NCI-H524 treated with DMSO at 0.1 percent for 48 hours (cell line): ENCODE measurements around the gene HRK.
A peak's percentile ranks its signal among the peaks of the same experiment; 100 is the strongest.

ENCODE experiments used
- DNase-seq: peaks from one replicate; lab custom pipeline; 2025; lab: John Stamatoyannopoulos, UW

HRK gene

GRCh38 chr12:116898669-116899068 is 17.4 kb upstream of the HRK start:
- no peak for DNase-seq

- no peak for DNase-seq
These were observed 16.2 kb upstream of the HRK start for GRCh38 chr12:116897476-116897875.

GRCh38 chr12:116896411-116896924 is 15.2 kb upstream of the HRK start:
- DNase-seq: no peak

- DNase-seq: no peak
These were observed 13.7 kb upstream of the HRK start for GRCh38 chr12:116894913-116895312.

- DNase-seq: no peak
These were observed 11.3 kb upstream of the HRK start for GRCh38 chr12:116892349-116893140.

- no peak for DNase-seq
These were observed 9.8 kb upstream of the HRK start for GRCh38 chr12:116891019-116891418.

- no peak for DNase-seq
These were observed 9.1 kb upstream of the HRK start for GRCh38 chr12:116890330-116890729.

GRCh38 chr12:116887897-116888296 is 6.7 kb upstream of the HRK start:
- no peak for DNase-seq

GRCh38 chr12:116887244-116887643 is 6.0 kb upstream of the HRK start:
- DNase-seq: no peak

- DNase-seq: no peak
These were observed 4.2 kb upstream of the HRK start for GRCh38 chr12:116885491-116885890.

- no peak for DNase-seq
These were observed 3.6 kb upstream of the HRK start for GRCh38 chr12:116884871-116885270.

- DNase-seq: no peak
These were observed 1.5 kb upstream of the HRK start for GRCh38 chr12:116882742-116883141.

- no peak for DNase-seq
These were observed 751 bp upstream of the HRK start for GRCh38 chr12:116881877-116882507.

- DNase-seq: no peak
These were observed 370 bp downstream of the HRK start for GRCh38 chr12:116880817-116881324.

GRCh38 chr12:116880213-116880816 is 926 bp downstream of the HRK start:
- DNase-seq: no peak

GRCh38 chr12:116879509-116880212 is 1.6 kb downstream of the HRK start:
- no peak for DNase-seq

- no peak for DNase-seq
These were observed 2.4 kb downstream of the HRK start for GRCh38 chr12:116878567-116879508.

GRCh38 chr12:116876151-116876869 is 4.9 kb downstream of the HRK start:
- peak; percentile 46 for DNase-seq

GRCh38 chr12:116874324-116874995 is 6.8 kb downstream of the HRK start:
- no peak for DNase-seq

GRCh38 chr12:116870306-116870705 is 10.9 kb downstream of the HRK start:
- no peak for DNase-seq
